ENCODE results near the gene ARFGAP3. TPM values are rescaled to one million over a fixed set of nuclear protein-coding genes. Genes with fewer than 3 reads are reported as not detected.

The ARFGAP3 gene
- total RNA-seq, 2 experiments from 2014 or later: 27.1 to 27.2 TPM

DNA sequence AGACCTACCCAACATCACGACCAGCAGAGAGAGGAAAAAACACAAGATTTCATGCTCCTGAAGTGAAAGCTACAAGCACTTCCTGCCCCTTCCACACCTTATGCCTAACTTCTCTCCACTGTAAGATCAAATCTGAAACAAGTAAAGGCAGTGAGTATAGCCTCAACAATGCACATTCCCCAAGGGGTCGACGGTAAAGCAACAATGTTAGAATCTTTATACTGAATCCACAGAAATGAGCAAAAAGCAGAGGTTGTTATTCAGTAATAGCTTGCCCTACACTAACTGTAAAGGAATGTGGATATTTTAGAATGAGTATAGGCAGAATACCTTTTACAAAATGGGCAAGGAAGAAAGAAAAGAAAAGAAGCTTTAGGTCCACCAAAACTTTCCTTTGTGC is 15.6 kb downstream of the ARFGAP3 start:
- no peak overlapping the region for H3K27ac Mint-ChIP-seq
- no peak overlapping the region for H3K4me3 Mint-ChIP-seq
- H3K9me3 Mint-ChIP-seq: no peaks in the 10 kb centered on the region
- DNase-seq: no peak
- TF ChIP-seq, protein P1, sequence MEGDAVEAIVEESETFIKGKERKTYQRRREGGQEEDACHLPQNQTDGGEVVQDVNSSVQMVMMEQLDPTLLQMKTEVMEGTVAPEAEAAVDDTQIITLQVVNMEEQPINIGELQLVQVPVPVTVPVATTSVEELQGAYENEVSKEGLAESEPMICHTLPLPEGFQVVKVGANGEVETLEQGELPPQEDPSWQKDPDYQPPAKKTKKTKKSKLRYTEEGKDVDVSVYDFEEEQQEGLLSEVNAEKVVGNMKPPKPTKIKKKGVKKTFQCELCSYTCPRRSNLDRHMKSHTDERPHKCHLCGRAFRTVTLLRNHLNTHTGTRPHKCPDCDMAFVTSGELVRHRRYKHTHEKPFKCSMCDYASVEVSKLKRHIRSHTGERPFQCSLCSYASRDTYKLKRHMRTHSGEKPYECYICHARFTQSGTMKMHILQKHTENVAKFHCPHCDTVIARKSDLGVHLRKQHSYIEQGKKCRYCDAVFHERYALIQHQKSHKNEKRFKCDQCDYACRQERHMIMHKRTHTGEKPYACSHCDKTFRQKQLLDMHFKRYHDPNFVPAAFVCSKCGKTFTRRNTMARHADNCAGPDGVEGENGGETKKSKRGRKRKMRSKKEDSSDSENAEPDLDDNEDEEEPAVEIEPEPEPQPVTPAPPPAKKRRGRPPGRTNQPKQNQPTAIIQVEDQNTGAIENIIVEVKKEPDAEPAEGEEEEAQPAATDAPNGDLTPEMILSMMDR (IDR thresholded peaks at IDR 0.05): no peak
- H3K27me3 Mint-ChIP-seq: no peaks in the 10 kb centered on the region
- ChIA-PET CTCF (no interaction called here), POLR2A (no interaction called here)
- ATAC-seq: no peak
- H3K36me3 Mint-ChIP-seq (ENCODE audit: low read depth): peaks cover 23% of the 10 kb centered on the region
- intact Hi-C loops (cut with micrococcal nuclease): no loop called here
- peaks cover 17% of the 10 kb centered on the region for H3K4me1 Mint-ChIP-seq (ENCODE audit: low read depth)

DNA sequence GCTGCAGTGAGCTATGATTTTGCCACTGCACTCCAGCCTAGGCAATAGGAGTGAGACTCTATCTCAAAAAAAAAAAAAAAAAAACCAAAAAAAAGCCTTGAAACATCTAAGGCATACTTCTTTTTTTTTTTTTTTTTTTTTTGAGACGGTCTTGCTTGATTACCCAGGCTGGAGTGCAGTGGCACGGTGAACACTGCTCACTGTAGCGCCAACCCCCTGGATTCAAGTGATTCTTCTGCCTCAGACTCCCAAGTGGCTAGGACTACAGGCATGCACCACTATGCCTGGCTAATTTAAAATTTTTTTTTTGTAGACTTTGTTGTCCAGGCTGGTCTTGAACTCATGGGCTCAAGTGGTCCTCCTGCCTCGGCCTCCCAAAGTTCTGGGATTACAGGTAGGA is 19.5 kb downstream of the ARFGAP3 start:
- Mint-ChIP-seq H3K9me3 (no peaks in the 10 kb centered on the region), H3K36me3 (ENCODE audit: low read depth) (peaks cover 17% of the 10 kb centered on the region), H3K27ac (no peak overlapping the region), H3K4me1 (ENCODE audit: low read depth) (peaks cover 5% of the 10 kb centered on the region), H3K4me3 (no peak overlapping the region), H3K27me3 (no peaks in the 10 kb centered on the region)
- ChIA-PET POLR2A (no interaction called here), CTCF (interaction anchor here (0.9 kb wide), 1 partner anchor 30 kb away, joined by 4 read pairs; no protein-coding TSS in a partner anchor)
- intact Hi-C loops (cut with micrococcal nuclease): no loop called here
- no peak for ATAC-seq
- no peak for DNase-seq
- TF ChIP-seq, protein P1 (IDR thresholded peaks at IDR 0.05): no peak

DNA sequence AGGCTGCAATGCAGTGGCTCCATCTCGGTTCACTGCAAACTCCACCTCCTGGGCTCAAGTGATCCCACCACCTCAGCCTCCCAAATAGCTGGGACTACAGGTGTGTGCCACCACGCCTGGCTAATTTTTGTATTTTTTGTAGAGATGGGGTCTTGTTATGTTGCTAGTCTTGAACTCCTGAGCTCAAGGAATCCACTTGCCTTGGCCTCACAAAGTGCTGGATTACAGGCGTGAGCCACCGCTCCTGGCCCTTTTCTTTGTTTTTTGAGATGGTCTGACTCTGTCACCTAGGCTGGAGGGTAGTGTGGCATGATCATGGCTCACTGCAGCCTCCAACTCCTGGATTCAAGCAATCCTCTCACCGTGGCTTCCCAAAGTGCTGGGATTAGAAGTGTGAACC is 21.0 kb downstream of the ARFGAP3 start:
- CTCF ChIA-PET: interaction anchor here (1.0 kb wide), 1 partner anchor 198 kb away, joined by 3 read pairs; no protein-coding TSS in a partner anchor
- Mint-ChIP-seq H3K36me3 (ENCODE audit: low read depth) (peaks cover 15% of the 10 kb centered on the region), H3K9me3 (no peaks in the 10 kb centered on the region)

DNA sequence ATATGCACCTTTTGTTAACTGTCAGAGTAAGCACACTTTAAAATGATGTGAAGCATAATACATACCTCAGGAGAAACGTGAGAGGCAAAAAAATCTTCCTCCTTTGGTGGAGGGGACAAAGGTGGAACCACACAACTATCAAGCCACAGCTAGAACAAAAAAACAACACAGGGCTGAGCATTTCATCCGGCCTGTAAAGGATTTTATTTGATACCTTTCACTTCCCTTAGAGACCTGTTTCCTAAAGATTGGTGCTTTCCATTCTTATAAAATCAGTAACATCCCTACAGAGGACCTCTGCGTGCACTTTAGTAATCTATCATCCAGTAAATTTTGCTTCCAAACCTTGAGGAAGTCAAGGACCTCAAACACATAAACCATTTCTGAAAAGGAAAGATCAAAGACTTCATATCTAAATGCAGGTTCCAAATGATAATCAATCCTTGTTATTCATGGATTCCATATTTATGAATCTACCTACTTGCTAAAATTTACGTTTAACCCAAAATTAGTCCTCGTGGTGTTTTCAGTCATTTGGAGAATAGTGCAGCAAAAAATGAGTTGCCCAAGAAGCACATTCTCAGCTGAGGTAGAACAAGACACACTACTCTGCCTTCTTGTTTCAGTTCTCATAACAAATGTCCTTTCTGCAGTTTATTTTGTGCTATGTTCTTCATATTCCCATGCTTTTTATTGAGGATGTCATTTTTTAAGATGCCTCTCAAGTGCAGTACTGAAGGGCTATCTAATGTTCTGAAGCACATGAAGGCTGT is 22.7 kb downstream of the ARFGAP3 start:
- no peak for ATAC-seq
- POLR2A ChIA-PET: no interaction called here
- no peaks in the 10 kb centered on the region for H3K27me3 Mint-ChIP-seq
- no peak overlapping the region for H3K4me3 Mint-ChIP-seq
- TF ChIP-seq, protein P1 (IDR thresholded peaks at IDR 0.05): no peak
- CTCF ChIA-PET: interaction anchor here (1.7 to 2.8 kb wide), 2 partner anchors 33 to 53 kb away, joined by 5 read pairs; no protein-coding TSS in a partner anchor
- no peak overlapping the region for H3K27ac Mint-ChIP-seq
- no peaks in the 10 kb centered on the region for H3K9me3 Mint-ChIP-seq
- peaks cover 10% of the 10 kb centered on the region for H3K4me1 Mint-ChIP-seq (ENCODE audit: low read depth)
- DNase-seq: no peak
- intact Hi-C loops (cut with micrococcal nuclease): no loop called here
- H3K36me3 Mint-ChIP-seq (ENCODE audit: low read depth): peaks cover 17% of the 10 kb centered on the region

More for the DNA sequence above, 21.0 kb downstream of the ARFGAP3 start:
- Mint-ChIP-seq H3K27me3 (no peaks in the 10 kb centered on the region), H3K4me3 (no peak overlapping the region), H3K4me1 (ENCODE audit: low read depth) (peaks cover 2% of the 10 kb centered on the region), H3K27ac (no peak overlapping the region)
- DNase-seq (no peak), ATAC-seq (no peak)
- POLR2A ChIA-PET: no interaction called here
- TF ChIP-seq, protein P1 (IDR thresholded peaks at IDR 0.05): no peak
- intact Hi-C loops (cut with micrococcal nuclease): no loop called here

DNA sequence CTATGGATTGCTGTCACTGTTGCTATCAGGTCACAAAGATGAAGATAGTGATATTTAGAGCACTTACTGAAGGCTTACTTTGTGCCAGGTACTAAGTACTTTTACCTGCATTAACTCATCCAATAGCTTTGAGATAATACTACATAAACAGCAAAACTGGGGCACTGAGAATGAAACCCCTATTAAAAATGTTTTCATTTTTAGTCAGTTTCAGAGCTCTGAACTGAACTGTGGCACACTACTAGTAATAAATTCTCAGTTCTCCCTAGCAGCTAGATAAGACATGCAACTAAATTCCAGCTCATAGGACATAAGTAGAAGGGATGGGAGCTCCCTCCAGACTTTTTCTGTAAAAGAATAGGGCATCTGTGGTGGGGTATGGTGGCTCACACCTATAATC is 24.0 kb downstream of the ARFGAP3 start:
- Mint-ChIP-seq H3K4me1 (ENCODE audit: low read depth) (peaks cover 16% of the 10 kb centered on the region), H3K36me3 (ENCODE audit: low read depth) (peaks cover 24% of the 10 kb centered on the region), H3K27ac (no peak overlapping the region), H3K4me3 (no peak overlapping the region), H3K9me3 (no peaks in the 10 kb centered on the region), H3K27me3 (no peaks in the 10 kb centered on the region)
- TF ChIP-seq, protein P1 (IDR thresholded peaks at IDR 0.05): no peak
- no peak for ATAC-seq
- POLR2A ChIA-PET: no interaction called here
- CTCF ChIA-PET: interaction anchor here (1.1 to 2.8 kb wide), 3 partner anchors 29 to 52 kb away, joined by 3 to 5 read pairs (median 5); no protein-coding TSS in a partner anchor
- DNase-seq: no peak
- intact Hi-C loops (cut with micrococcal nuclease): no loop called here
